Measurements from ENCODE around the gene SRP72.

SRP72 gene

GRCh38 chr4:56552273-56552672 lies 84.9 kb downstream of the SRP72 start:
- DNase-seq: no peak

Measured in femur (tissue), 1 donor.